ENCODE data around the gene SF3B3.

DNA sequence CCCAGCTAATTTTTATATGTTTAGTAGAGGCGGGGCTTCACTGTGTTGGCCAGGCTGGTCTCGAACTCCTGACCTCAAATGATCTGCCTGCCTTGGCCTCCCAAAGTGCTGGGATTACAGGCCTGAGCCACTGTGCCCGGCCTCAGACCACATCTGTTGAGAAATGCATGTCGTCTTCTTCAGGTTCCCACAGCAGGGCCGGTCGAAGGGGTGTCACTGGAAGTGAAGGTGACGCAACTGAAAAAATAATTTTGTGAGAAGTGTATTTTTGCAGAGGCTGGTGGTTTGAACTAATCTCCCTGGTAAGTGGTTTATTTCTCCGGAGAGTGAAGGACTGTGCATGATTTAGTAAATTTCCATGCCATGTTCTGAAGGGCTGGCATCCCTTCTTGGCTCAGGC, 89.3 kb downstream of the SF3B3 start:
- TF ChIP-seq, protein P1, sequence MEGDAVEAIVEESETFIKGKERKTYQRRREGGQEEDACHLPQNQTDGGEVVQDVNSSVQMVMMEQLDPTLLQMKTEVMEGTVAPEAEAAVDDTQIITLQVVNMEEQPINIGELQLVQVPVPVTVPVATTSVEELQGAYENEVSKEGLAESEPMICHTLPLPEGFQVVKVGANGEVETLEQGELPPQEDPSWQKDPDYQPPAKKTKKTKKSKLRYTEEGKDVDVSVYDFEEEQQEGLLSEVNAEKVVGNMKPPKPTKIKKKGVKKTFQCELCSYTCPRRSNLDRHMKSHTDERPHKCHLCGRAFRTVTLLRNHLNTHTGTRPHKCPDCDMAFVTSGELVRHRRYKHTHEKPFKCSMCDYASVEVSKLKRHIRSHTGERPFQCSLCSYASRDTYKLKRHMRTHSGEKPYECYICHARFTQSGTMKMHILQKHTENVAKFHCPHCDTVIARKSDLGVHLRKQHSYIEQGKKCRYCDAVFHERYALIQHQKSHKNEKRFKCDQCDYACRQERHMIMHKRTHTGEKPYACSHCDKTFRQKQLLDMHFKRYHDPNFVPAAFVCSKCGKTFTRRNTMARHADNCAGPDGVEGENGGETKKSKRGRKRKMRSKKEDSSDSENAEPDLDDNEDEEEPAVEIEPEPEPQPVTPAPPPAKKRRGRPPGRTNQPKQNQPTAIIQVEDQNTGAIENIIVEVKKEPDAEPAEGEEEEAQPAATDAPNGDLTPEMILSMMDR (IDR thresholded peaks at IDR 0.05) = no peak
- TF ChIP-seq, protein P2, sequence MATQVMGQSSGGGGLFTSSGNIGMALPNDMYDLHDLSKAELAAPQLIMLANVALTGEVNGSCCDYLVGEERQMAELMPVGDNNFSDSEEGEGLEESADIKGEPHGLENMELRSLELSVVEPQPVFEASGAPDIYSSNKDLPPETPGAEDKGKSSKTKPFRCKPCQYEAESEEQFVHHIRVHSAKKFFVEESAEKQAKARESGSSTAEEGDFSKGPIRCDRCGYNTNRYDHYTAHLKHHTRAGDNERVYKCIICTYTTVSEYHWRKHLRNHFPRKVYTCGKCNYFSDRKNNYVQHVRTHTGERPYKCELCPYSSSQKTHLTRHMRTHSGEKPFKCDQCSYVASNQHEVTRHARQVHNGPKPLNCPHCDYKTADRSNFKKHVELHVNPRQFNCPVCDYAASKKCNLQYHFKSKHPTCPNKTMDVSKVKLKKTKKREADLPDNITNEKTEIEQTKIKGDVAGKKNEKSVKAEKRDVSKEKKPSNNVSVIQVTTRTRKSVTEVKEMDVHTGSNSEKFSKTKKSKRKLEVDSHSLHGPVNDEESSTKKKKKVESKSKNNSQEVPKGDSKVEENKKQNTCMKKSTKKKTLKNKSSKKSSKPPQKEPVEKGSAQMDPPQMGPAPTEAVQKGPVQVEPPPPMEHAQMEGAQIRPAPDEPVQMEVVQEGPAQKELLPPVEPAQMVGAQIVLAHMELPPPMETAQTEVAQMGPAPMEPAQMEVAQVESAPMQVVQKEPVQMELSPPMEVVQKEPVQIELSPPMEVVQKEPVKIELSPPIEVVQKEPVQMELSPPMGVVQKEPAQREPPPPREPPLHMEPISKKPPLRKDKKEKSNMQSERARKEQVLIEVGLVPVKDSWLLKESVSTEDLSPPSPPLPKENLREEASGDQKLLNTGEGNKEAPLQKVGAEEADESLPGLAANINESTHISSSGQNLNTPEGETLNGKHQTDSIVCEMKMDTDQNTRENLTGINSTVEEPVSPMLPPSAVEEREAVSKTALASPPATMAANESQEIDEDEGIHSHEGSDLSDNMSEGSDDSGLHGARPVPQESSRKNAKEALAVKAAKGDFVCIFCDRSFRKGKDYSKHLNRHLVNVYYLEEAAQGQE (IDR thresholded peaks at IDR 0.05; ENCODE audit: insufficient read depth in 1 of 2, low read depth in 2 of 2, low read length in 1 of 2) = no peak
- TF ChIP-seq POLR2AphosphoS5 (IDR thresholded peaks at IDR 0.05; ENCODE audit: low read depth, low read length) (no peak), SIN3A (IDR thresholded peaks at IDR 0.05; ENCODE audit: borderline replicate concordance, insufficient read depth, low read depth, low read length) (no peak)
